Loucy (cell line): ENCODE results near the gene CASKIN2.

ENCODE experiments used
- H2AFZ ChIP-seq: fragments of 200-600 bp; sonication (generic); 2 replicates; pipeline ENCODE4 v1.6.0; 2016; ENCODE audit warnings: antibody characterized with exemption, mild to moderate bottlenecking, low read length, moderate library complexity
- H3F3A ChIP-seq: fragments of 200-600 bp; 2 replicates; pipeline ENCODE4 v1.6.0; 2016; ENCODE audit warnings: antibody characterized with exemption, low read depth, mild to moderate bottlenecking
- H3K27me3 ChIP-seq: fragments of 200-600 bp; sonication (generic); 2 replicates; pipeline ENCODE4 v1.6.1; 2014; ENCODE audit warnings: low read length, mild to moderate bottlenecking; ENCODE audit not compliant: insufficient read depth, poor library complexity, severe bottlenecking
- H3K36me3 ChIP-seq: fragments of 200-600 bp; sonication (generic); 2 replicates; pipeline ENCODE4 v1.6.1; 2016; ENCODE audit warnings: low read length; ENCODE audit not compliant: insufficient read depth
- H3K4me1 ChIP-seq: fragments of 200-600 bp; sonication (generic); 2 replicates; pipeline ENCODE4 v1.5.1; 2014; ENCODE audit warnings: low read length, mild to moderate bottlenecking; ENCODE audit not compliant: insufficient read depth, poor library complexity, severe bottlenecking
- H3K4me2 ChIP-seq: fragments of 200-600 bp; sonication (generic); 2 replicates; pipeline ENCODE4 v1.6.0; 2014; ENCODE audit warnings: antibody characterized with exemption, low read length, low read depth, mild to moderate bottlenecking; ENCODE audit not compliant: poor library complexity, severe bottlenecking
- H3K4me3 ChIP-seq: fragments of 200-600 bp; sonication (generic); 2 replicates; pipeline ENCODE4 v1.5.1; 2014; ENCODE audit warnings: low read length, mild to moderate bottlenecking, mixed read lengths; ENCODE audit not compliant: poor library complexity, severe bottlenecking
- H3K79me2 ChIP-seq: fragments of 200-600 bp; sonication (generic); 2 replicates; pipeline ENCODE4 v1.6.1; 2014; ENCODE audit warnings: low read length; ENCODE audit not compliant: insufficient read depth
- H3K9ac ChIP-seq: fragments of 200-600 bp; sonication (generic); 2 replicates; pipeline ENCODE4 v1.6.0; 2014; ENCODE audit warnings: mild to moderate bottlenecking, low read depth, low read length, moderate library complexity; ENCODE audit not compliant: poor library complexity, severe bottlenecking
- H3K9me2 ChIP-seq: fragments of 200-600 bp; sonication (generic); replicated peaks from 2 replicates; pipeline ENCODE4 v1.6.1; 2016; ENCODE audit warnings: low read depth, low read length, mixed read lengths
- H3K9me3 ChIP-seq: fragments of 200-600 bp; sonication (generic); 2 replicates; pipeline ENCODE4 v1.6.1; 2014; ENCODE audit warnings: mild to moderate bottlenecking, antibody characterized with exemption, low read length, low read depth; ENCODE audit not compliant: insufficient read depth
- H4K20me1 ChIP-seq: fragments of 200-600 bp; sonication (generic); 2 replicates; pipeline ENCODE4 v1.6.0; 2014; ENCODE audit warnings: antibody characterized with exemption, low read length, mild to moderate bottlenecking; ENCODE audit not compliant: insufficient read depth, poor library complexity, severe bottlenecking
- CTCF ChIP-seq: fragments of 200-600 bp; sonication (generic); conservative IDR thresholded peaks from 2 replicates; pipeline ENCODE4 v1.5.1; 2014; ENCODE audit warnings: mild to moderate bottlenecking, antibody characterized with exemption, low read length
- EZH2phosphoT487 ChIP-seq: fragments of 200-600 bp; IDR thresholded peaks from 2 replicates; pipeline ENCODE4 v1.6.1; 2018; ENCODE audit warnings: antibody characterized with exemption, mild to moderate bottlenecking, moderate library complexity, borderline replicate concordance

The CASKIN2 gene

GRCh38 chr17:75563063-75563758, 47.9 kb upstream of the CASKIN2 start:
- no peaks in the 10 kb centered on the region for H3K9me3 ChIP-seq
- H3K9me2 ChIP-seq = no peaks in the 10 kb centered on the region
- H3K36me3 ChIP-seq = no peaks in the 10 kb centered on the region
- TF ChIP-seq EZH2phosphoT487 (no peak), CTCF (no peak)
- no peaks in the 10 kb centered on the region for H4K20me1 ChIP-seq
- no peaks in the 10 kb centered on the region for H3K27me3 ChIP-seq
- H3K4me1 ChIP-seq = no peaks in the 10 kb centered on the region
- no peak overlapping the region for H3K4me3 ChIP-seq
- no peaks in the 10 kb centered on the region for H3K79me2 ChIP-seq
- no peak overlapping the region for H2AFZ ChIP-seq
- no peak overlapping the region for H3K4me2 ChIP-seq
- H3K9ac ChIP-seq = no peak overlapping the region
- H3F3A ChIP-seq = no peaks in the 10 kb centered on the region

GRCh38 chr17:75561927-75562603, 46.7 kb upstream of the CASKIN2 start:
- Histone ChIP-seq H2AFZ (no peak overlapping the region), H3K4me2 (no peak overlapping the region), H3K9me3 (no peaks in the 10 kb centered on the region), H3K9me2 (no peaks in the 10 kb centered on the region), H3K27me3 (no peaks in the 10 kb centered on the region), H3F3A (no peaks in the 10 kb centered on the region), H3K4me3 (no peak overlapping the region), H3K79me2 (no peaks in the 10 kb centered on the region), H4K20me1 (no peaks in the 10 kb centered on the region), H3K4me1 (no peaks in the 10 kb centered on the region), H3K36me3 (no peaks in the 10 kb centered on the region), H3K9ac (no peak overlapping the region)
- no peak for TF ChIP-seq EZH2phosphoT487
- TF ChIP-seq CTCF = no peak

- no peaks in the 10 kb centered on the region for H3F3A ChIP-seq
- TF ChIP-seq EZH2phosphoT487 (no peak), CTCF (no peak)
These were observed 44.7 kb upstream of the CASKIN2 start for GRCh38 chr17:75559958-75560533.

More at GRCh38 chr17:75559958-75560533, 44.7 kb upstream of the CASKIN2 start:
- no peaks in the 10 kb centered on the region for H3K4me1 ChIP-seq
- no peak overlapping the region for H3K9ac ChIP-seq
- H3K79me2 ChIP-seq = no peaks in the 10 kb centered on the region
- no peaks in the 10 kb centered on the region for H3K9me2 ChIP-seq
- no peak overlapping the region for H3K4me3 ChIP-seq
- no peaks in the 10 kb centered on the region for H4K20me1 ChIP-seq
- no peak overlapping the region for H2AFZ ChIP-seq
- no peaks in the 10 kb centered on the region for H3K36me3 ChIP-seq
- no peaks in the 10 kb centered on the region for H3K9me3 ChIP-seq
- no peaks in the 10 kb centered on the region for H3K27me3 ChIP-seq
- H3K4me2 ChIP-seq = no peak overlapping the region
